CD14-positive monocyte (primary cell): ENCODE results near the gene CHID1. TPM values are rescaled to one million over a fixed set of nuclear protein-coding genes. Genes with fewer than 3 reads are reported as not detected.

ENCODE experiments used
- DNase-seq, 3 donors: peaks; one replicate each; pipeline ENCODE4 v3.0.0-alpha.2; 2011 to 2022
- H2AFZ ChIP-seq: 2 replicates; pipeline ENCODE4 v1.6.0; 2012; ENCODE audit warnings: mild to moderate bottlenecking, low read depth, low read length, inconsistent platforms; ENCODE audit not compliant: insufficient read depth, poor library complexity, severe bottlenecking
- H3K27ac ChIP-seq, 2 donors: 1 replicate in 1 of 2; 2 replicates in 1 of 2; pipeline ENCODE4 v1.5.1; 2012 to 2013; ENCODE audit warnings: low read length in 2 of 2, control low read depth in 1 of 2, inconsistent platforms in 1 of 2, low read depth in 1 of 2, mild to moderate bottlenecking in 1 of 2
- H3K27me3 ChIP-seq, 2 donors: one replicate each; pipeline versions ENCODE4 v1.6.0 to v1.6.1; 2011 to 2013; ENCODE audit warnings: low read length in 2 of 2; ENCODE audit not compliant: control insufficient read depth in 2 of 2, insufficient read depth in 2 of 2
- H3K36me3 ChIP-seq, 2 donors: replicated peaks in 1 of 2; 1 replicate in 1 of 2; 2 replicates in 1 of 2; pipeline versions ENCODE4 v1.5.1 to v1.6.1; 2012 to 2013; ENCODE audit warnings: low read length in 2 of 2, control low read depth in 1 of 2, inconsistent platforms in 1 of 2, mild to moderate bottlenecking in 1 of 2; ENCODE audit not compliant: insufficient read depth in 2 of 2, control insufficient read depth in 1 of 2
- H3K4me1 ChIP-seq, 2 donors: 1 replicate in 1 of 2; 2 replicates in 1 of 2; pipeline versions ENCODE4 v1.5.1 to v1.6.1; 2012 to 2013; ENCODE audit warnings: low read length in 2 of 2, control low read depth in 1 of 2, inconsistent platforms in 1 of 2, mild to moderate bottlenecking in 1 of 2, moderate library complexity in 1 of 2; ENCODE audit not compliant: insufficient read depth in 2 of 2, control insufficient read depth in 1 of 2
- H3K4me2 ChIP-seq: replicated peaks from 2 replicates; pipeline ENCODE3; 2012; ENCODE audit warnings: low read length, moderate library complexity, mild to moderate bottlenecking; ENCODE audit not compliant: poor library complexity, severe bottlenecking; ENCODE audit errors: extremely low read depth
- H3K4me3 ChIP-seq, 3 experiments: fragments of 200-600 bp in 1 of 3; sonication (generic) in 1 of 3; replicated peaks in 1 of 3; 1 replicate in 2 of 3; 2 replicates in 1 of 3; pipeline ENCODE4 v1.5.1; 2011 to 2013; ENCODE audit warnings: low read length in 3 of 3, mild to moderate bottlenecking in 3 of 3, control low read depth in 2 of 3, low read depth in 2 of 3, inconsistent platforms in 1 of 3, moderate library complexity in 1 of 3
- H3K79me2 ChIP-seq: 2 replicates; pipeline ENCODE4 v1.6.0; 2012; ENCODE audit warnings: mild to moderate bottlenecking, control low read depth, inconsistent platforms, low read length, moderate library complexity; ENCODE audit not compliant: insufficient read depth
- H3K9ac ChIP-seq: 2 replicates; pipeline ENCODE4 v1.6.0; 2017; ENCODE audit warnings: low read length, mild to moderate bottlenecking; ENCODE audit not compliant: insufficient read depth, poor library complexity, severe bottlenecking
- H3K9me3 ChIP-seq, 2 donors: replicated peaks in 1 of 2; 1 replicate in 1 of 2; 2 replicates in 1 of 2; pipeline versions ENCODE4 v1.5.1 to v1.6.1; 2012 to 2013; ENCODE audit warnings: low read length in 2 of 2, control low read depth in 1 of 2; ENCODE audit not compliant: control insufficient read depth in 1 of 2, insufficient read depth in 1 of 2
- H4K20me1 ChIP-seq: 2 replicates; pipeline ENCODE4 v1.6.0; 2012; ENCODE audit warnings: mild to moderate bottlenecking, low read length, control low read depth, moderate library complexity; ENCODE audit not compliant: insufficient read depth
- H3K27ac Mint-ChIP-seq, 7 donors: one replicate each; pipeline ENCODE4 v1.8.0; 2020; ENCODE audit warnings: mild to moderate bottlenecking in 7 of 7, mixed read lengths in 7 of 7, moderate library complexity in 6 of 7, inconsistent platforms in 2 of 7
- H3K27me3 Mint-ChIP-seq, 3 donors: one replicate each; pipeline ENCODE4 v1.8.0; 2021 to 2022; ENCODE audit warnings: low read depth in 3 of 3, mild to moderate bottlenecking in 3 of 3, mixed read lengths in 3 of 3, moderate library complexity in 3 of 3, inconsistent platforms in 1 of 3
- H3K36me3 Mint-ChIP-seq, 2 donors: one replicate each; pipeline ENCODE4 v1.8.0; 2020; ENCODE audit warnings: mixed read lengths in 2 of 2, inconsistent platforms in 1 of 2, mild to moderate bottlenecking in 1 of 2
- H3K4me1 Mint-ChIP-seq: one replicate; pipeline ENCODE4 v1.8.0; 2020; ENCODE audit warnings: mild to moderate bottlenecking, mixed read lengths
- H3K4me3 Mint-ChIP-seq, 2 donors: one replicate each; pipeline ENCODE4 v1.8.0; 2020; ENCODE audit warnings: mild to moderate bottlenecking in 2 of 2, mixed read lengths in 2 of 2, moderate library complexity in 1 of 2
- H3K9me3 Mint-ChIP-seq, 7 donors: one replicate each; pipeline ENCODE4 v1.8.0; 2020 to 2022; ENCODE audit warnings: mixed read lengths in 7 of 7, mild to moderate bottlenecking in 6 of 7, moderate library complexity in 6 of 7, inconsistent platforms in 2 of 7
- WGBS: methylation state at CpG from one replicate; pipeline ENCODE4 v1.1.5; 2013; ENCODE audit warnings: missing lambda C conversion rate; ENCODE audit not compliant: insufficient coverage; 5-methylcytosine and 5-hydroxymethylcytosine counted together
- intact Hi-C, 2 donors: fragments of 100-400 bp; cut with micrococcal nuclease; formaldehyde crosslinking; loops; one replicate each; pipeline versions ENCODE4 v1.15.0 to v1.15.1; 2023
- polyA plus RNA-seq, 3 donors: library from polyadenylated mRNA; depleted of rRNA in 1 of 3; unstranded in 2 of 3; stranded (reverse) in 1 of 3; fragments of 300-500 nt in 2 of 3; fragments of >200 nt in 1 of 3; fragmentation: Illumina TruSeq in 2 of 3; gene quantifications; 1 replicate in 2 of 3; 2 replicates in 1 of 3; pipeline ENCODE4 v1.2.3, GENCODE V29; 2012 to 2021
- TF ChIP-seq, protein P1 (sequence below): fragments of 200-600 bp; IDR thresholded peaks from one replicate; pipeline ENCODE4 v1.8.0; 2022; ENCODE audit warnings: antibody characterized with exemption, mild to moderate bottlenecking

The CHID1 gene
- polyA plus RNA-seq, 3 donors, result 23.2 to 45.4 (median 45.0) TPM

DNA sequence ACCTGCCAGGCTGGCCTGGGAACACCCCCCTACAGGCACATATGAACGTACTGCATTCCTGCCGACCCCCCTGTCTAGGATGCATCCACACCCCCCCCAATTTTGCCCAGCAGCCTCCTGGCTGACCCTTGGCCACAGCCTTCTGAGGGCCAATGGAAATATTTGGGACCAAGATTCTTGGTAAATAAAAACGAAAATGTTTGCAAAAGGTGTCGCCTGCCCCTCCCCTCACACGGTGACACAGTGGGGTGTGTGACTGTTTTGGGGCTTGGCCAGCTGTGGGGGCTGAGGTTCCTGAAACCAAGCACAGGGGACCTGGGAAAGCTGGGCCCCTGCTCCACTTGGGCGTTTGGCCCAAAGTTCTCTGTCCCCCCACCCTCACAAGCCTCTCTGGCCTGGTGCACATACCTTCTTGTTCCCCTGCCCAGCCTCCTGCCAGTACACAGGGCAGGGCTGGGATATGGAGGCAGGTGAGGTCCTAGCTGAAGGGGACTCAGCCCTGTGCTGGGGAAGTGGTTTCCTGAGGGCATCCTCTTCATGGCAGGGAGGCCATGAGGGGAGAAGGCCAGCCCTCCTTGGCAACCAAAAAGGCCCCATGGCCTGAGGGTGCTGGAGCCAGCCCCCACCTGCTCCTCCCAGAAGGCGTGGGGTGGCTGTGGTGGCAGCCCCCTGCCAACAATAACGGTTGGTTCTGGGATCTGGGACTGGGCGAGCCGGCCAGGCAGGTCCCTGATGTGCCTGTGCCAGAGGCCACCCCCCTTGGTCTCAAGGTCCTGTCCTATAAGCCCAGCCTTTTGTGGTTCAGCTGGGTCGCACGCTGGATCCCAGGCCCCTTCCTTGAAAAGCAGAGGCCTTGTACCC, 85.0 kb downstream of the CHID1 start:
- peaks cover 58% of the 10 kb centered on the region for H4K20me1 ChIP-seq

DNA sequence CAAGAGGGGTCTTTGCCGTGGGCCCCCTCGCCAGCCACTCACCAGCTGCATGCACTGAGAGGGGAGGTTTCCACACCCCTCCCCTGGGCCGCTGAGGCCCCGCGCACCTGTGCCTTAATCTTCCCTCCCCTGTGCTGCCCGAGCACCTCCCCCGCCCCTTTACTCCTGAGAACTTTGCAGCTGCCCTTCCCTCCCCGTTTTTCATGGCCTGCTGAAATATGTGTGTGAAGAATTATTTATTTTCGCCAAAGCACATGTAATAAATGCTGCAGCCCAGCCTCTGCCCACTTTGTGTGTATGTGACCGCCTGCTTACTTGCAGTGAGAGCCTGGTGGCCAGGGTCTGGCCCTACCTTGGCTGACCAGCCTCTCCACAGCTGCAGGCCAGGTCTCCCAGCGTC, 85.7 kb downstream of the CHID1 start:
- Mint-ChIP-seq H3K36me3 (peaks cover 34 to 44% of the 10 kb centered on the region in 2 donors), H3K4me3 (no peak overlapping the region), H3K4me1 (peaks cover 59% of the 10 kb centered on the region), H3K27me3 (peaks cover 30 to 34% (median 32%) of the 10 kb centered on the region in 3 donors), H3K27ac (no peak overlapping the region), H3K9me3 (peaks cover 0 to 7% (median 1%) of the 10 kb centered on the region in 7 donors)
- Histone ChIP-seq H3K79me2 (peaks cover 45% of the 10 kb centered on the region), H3K9me3 (no peaks in the 10 kb centered on the region), H2AFZ (no peak overlapping the region), H3K4me3 (no peak overlapping the region), H3K36me3 (peaks cover 21 to 32% of the 10 kb centered on the region in 2 donors), H3K27ac (no peak overlapping the region), H3K4me1 (peaks cover 72 to 83% of the 10 kb centered on the region in 2 donors), H4K20me1 (peaks cover 60% of the 10 kb centered on the region), H3K27me3 (peaks cover 0 to 29% of the 10 kb centered on the region in 2 donors), H3K9ac (no peak overlapping the region), H3K4me2 (no peak overlapping the region)
- TF ChIP-seq, protein P1, sequence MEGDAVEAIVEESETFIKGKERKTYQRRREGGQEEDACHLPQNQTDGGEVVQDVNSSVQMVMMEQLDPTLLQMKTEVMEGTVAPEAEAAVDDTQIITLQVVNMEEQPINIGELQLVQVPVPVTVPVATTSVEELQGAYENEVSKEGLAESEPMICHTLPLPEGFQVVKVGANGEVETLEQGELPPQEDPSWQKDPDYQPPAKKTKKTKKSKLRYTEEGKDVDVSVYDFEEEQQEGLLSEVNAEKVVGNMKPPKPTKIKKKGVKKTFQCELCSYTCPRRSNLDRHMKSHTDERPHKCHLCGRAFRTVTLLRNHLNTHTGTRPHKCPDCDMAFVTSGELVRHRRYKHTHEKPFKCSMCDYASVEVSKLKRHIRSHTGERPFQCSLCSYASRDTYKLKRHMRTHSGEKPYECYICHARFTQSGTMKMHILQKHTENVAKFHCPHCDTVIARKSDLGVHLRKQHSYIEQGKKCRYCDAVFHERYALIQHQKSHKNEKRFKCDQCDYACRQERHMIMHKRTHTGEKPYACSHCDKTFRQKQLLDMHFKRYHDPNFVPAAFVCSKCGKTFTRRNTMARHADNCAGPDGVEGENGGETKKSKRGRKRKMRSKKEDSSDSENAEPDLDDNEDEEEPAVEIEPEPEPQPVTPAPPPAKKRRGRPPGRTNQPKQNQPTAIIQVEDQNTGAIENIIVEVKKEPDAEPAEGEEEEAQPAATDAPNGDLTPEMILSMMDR, result no peak
- intact Hi-C loops, result no loop called here
- 90% methylated on average over 4 of the region's 11 CpGs for WGBS
- DNase-seq, result no peak

More for the DNA sequence above, 85.0 kb downstream of the CHID1 start:
- H3K4me1 ChIP-seq, result peaks cover 75 to 84% of the 10 kb centered on the region in 2 donors
- peaks cover 21 to 32% of the 10 kb centered on the region in 2 donors for H3K36me3 ChIP-seq
- no peaks in the 10 kb centered on the region for H3K9me3 ChIP-seq
- no peak for DNase-seq
- peaks cover 65% of the 10 kb centered on the region for H3K4me1 Mint-ChIP-seq
- H3K4me3 Mint-ChIP-seq, result no peak overlapping the region
- peaks cover 38% of the 10 kb centered on the region for H3K79me2 ChIP-seq
- H2AFZ ChIP-seq, result no peak overlapping the region
- peaks cover 2 to 36% of the 10 kb centered on the region in 2 donors for H3K27me3 ChIP-seq
- H3K4me2 ChIP-seq, result no peak overlapping the region
- WGBS, result 85% methylated on average over 4 of the region's 12 CpGs
- no peak overlapping the region for H3K27ac Mint-ChIP-seq
- peaks cover 34 to 44% of the 10 kb centered on the region in 2 donors for H3K36me3 Mint-ChIP-seq
- TF ChIP-seq, protein P1, result no peak
- intact Hi-C loops, result no loop called here
- H3K4me3 ChIP-seq, result no peak overlapping the region
- H3K9ac ChIP-seq, result no peak overlapping the region
- peaks cover 35 to 40% (median 39%) of the 10 kb centered on the region in 3 donors for H3K27me3 Mint-ChIP-seq
- peaks cover 0 to 7% (median 1%) of the 10 kb centered on the region in 7 donors for H3K9me3 Mint-ChIP-seq
- no peak overlapping the region for H3K27ac ChIP-seq
